ENCODE results near the gene CDH15. TPM values are rescaled to one million over a fixed set of nuclear protein-coding genes. Genes with fewer than 3 reads are reported as not detected.

Gene CDH15
- total and polyA plus RNA-seq, 2 of the 13 experiments (the other 11 are each of a cell fraction or from before 2014, with no cell fraction given), result 0.74 to 2.2 TPM

DNA sequence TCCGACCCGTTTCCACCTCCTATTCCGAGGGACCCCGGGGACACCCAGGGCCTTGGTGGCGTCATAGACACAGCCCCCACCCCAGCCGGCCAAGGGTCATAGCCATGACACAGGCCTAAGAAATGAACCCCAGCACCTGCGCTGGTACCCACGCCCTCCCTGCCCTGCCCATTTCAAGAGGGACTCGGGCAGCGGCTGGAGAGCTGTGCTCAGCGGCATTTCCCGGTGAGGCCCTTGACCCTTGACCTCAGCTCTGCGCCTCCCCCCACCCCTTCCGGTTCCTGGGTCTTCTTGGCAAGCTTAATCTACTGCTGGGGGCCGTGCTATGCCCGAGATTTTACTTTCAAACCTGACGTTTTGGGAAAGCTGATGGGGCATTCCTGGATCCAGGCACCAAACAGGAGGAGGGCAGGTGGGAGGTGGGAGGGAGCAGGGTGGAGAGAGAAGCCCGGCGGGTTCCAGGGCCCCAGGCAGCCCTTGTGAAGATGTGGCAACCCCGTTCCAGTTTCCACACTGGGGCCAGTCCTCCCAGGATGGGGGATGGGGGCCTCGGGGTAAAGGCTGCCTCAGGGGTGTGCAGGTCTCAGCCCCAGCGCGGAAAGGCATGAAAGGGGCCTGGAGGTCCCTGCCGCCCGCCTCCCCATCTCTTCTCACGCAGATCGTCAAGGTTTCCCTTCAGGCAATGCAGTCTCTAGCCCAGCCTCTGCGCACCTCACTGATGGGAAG lies 28.7 kb downstream of the CDH15 start, which contains the start of gene SLC22A31 (continued):
- TF ChIP-seq ZNF761 (CRISPR knock-in tag; conservative IDR thresholded peaks at IDR 0.05) (peak; percentile 81; the same call in 1 of the 2 replicates), ZNF557 (CRISPR knock-in tag; IDR thresholded peaks at IDR 0.05) (no peak), REL (CRISPR knock-in tag; conservative IDR thresholded peaks at IDR 0.05) (no peak), FIP1L1 (IDR thresholded peaks at IDR 0.05; ENCODE audit: borderline replicate concordance, insufficient read depth, low read depth, low read length) (no peak), PITX1 (CRISPR knock-in tag; IDR thresholded peaks at IDR 0.05) (peak; percentile 80), ZNF615 (CRISPR knock-in tag; IDR thresholded peaks at IDR 0.05; ENCODE audit: borderline replicate concordance) (0 out of 2 replicates have a peak, but pooled peaks have one; percentile 63), SMARCC2 (IDR thresholded peaks at IDR 0.05) (no peak), DDIT3 (CRISPR knock-in tag; IDR thresholded peaks at IDR 0.05) (no peak), XRCC5 (optimal IDR thresholded peaks at IDR 0.05; ENCODE audit: low read length) (no peak), DNMT3B (CRISPR knock-in tag; conservative IDR thresholded peaks at IDR 0.05) (no peak), TEAD3 (CRISPR knock-in tag; optimal IDR thresholded peaks at IDR 0.05; ENCODE audit: borderline replicate concordance) (peak; percentile 37), PHF8 (CRISPR knock-in tag; IDR thresholded peaks at IDR 0.05) (peak; percentile 47; the same call in 1 of the 2 replicates), KLF6 (CRISPR knock-in tag; IDR thresholded peaks at IDR 0.05) (no peak; the same call in 1 of the 2 replicates), ZNF770 (CRISPR knock-in tag; IDR thresholded peaks at IDR 0.05) (0 out of 2 replicates have a peak, but pooled peaks have one; percentile 16), CREM (IDR thresholded peaks at IDR 0.05) (0 out of 2 replicates have a peak, but pooled peaks have one; percentile 51), CREM (CRISPR knock-in tag; IDR thresholded peaks at IDR 0.05) (no peak), PLRG1 (conservative IDR thresholded peaks at IDR 0.05) (no peak), KLF9 (CRISPR knock-in tag; IDR thresholded peaks at IDR 0.05; ENCODE audit: low read depth) (no peak), TFAP4 (IDR thresholded peaks at IDR 0.05; ENCODE audit: borderline replicate concordance, low read depth) (peak; percentile 40; the same call in 1 of the 2 replicates), JDP2 (CRISPR knock-in tag; IDR thresholded peaks at IDR 0.05; ENCODE audit: borderline replicate concordance) (no peak), ZNF691 (CRISPR knock-in tag; IDR thresholded peaks at IDR 0.05; ENCODE audit: borderline replicate concordance, low read depth) (no peak)
- TF ChIP-seq, protein P1, sequence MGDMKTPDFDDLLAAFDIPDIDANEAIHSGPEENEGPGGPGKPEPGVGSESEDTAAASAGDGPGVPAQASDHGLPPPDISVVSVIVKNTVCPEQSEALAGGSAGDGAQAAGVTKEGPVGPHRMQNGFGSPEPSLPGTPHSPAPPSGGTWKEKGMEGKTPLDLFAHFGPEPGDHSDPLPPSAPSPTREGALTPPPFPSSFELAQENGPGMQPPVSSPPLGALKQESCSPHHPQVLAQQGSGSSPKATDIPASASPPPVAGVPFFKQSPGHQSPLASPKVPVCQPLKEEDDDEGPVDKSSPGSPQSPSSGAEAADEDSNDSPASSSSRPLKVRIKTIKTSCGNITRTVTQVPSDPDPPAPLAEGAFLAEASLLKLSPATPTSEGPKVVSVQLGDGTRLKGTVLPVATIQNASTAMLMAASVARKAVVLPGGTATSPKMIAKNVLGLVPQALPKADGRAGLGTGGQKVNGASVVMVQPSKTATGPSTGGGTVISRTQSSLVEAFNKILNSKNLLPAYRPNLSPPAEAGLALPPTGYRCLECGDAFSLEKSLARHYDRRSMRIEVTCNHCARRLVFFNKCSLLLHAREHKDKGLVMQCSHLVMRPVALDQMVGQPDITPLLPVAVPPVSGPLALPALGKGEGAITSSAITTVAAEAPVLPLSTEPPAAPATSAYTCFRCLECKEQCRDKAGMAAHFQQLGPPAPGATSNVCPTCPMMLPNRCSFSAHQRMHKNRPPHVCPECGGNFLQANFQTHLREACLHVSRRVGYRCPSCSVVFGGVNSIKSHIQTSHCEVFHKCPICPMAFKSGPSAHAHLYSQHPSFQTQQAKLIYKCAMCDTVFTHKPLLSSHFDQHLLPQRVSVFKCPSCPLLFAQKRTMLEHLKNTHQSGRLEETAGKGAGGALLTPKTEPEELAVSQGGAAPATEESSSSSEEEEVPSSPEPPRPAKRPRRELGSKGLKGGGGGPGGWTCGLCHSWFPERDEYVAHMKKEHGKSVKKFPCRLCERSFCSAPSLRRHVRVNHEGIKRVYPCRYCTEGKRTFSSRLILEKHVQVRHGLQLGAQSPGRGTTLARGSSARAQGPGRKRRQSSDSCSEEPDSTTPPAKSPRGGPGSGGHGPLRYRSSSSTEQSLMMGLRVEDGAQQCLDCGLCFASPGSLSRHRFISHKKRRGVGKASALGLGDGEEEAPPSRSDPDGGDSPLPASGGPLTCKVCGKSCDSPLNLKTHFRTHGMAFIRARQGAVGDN (CRISPR knock-in tag; IDR thresholded peaks at IDR 0.05), result peak; percentile 92
- TF ChIP-seq, protein P2, sequence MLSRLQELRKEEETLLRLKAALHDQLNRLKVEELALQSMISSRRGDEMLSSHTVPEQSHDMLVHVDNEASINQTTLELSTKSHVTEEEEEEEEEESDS (CRISPR knock-in tag; IDR thresholded peaks at IDR 0.05; ENCODE audit: borderline replicate concordance), result no peak
